Nucleus accumbens (tissue), 56 donors: Measurements from ENCODE around the gene TTF2.

ENCODE experiments used
- DNase-seq, 56 donors: peaks; one replicate each; lab custom pipeline; 2025; lab: John Stamatoyannopoulos, UW

TTF2 gene

DNA sequence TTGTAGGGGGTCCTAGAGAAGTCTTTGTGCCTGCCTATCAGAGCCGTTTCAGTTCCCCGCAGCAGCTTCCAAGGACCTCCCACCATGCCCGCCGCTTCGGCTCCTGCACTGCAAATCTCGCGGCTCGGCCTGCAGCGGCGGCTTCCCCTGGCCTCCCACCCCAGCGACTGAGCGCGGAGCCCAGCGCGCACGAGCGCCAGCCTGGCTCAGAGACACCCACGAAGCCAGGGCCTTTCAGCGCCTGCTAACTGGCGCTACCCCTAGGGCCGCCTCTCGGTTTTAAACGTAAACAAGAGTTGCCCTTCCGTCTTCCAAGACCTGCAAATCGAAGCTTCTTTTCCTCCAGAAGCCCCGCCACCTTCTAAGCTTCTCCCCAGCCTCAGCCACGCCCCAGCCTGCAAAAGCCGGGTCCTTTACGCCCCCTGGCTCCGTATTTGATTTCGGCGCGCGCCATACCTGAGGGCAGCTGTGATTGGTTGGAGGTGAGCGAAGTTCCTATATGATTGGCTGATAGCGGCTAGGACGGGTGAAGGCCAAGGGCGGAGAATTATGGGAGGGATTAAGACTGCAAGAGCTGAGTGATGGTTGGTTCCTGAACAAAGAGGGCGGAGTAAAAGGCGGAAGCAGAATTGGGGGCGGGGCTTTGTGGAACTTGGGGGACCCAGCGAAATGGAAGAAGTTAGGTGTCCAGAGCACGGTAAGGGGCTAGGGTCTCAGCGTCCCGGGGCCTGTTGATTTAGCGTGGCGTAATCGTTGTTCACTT lies at the start of gene TTF2:
TSS of gene TTF2 (plus strand) at position 649 of the 763 bp plus-strand sequence. CDS start at position 670, 21 bp downstream.
- peak; percentile 42 to 96 (median 90) for DNase-seq

DNA sequence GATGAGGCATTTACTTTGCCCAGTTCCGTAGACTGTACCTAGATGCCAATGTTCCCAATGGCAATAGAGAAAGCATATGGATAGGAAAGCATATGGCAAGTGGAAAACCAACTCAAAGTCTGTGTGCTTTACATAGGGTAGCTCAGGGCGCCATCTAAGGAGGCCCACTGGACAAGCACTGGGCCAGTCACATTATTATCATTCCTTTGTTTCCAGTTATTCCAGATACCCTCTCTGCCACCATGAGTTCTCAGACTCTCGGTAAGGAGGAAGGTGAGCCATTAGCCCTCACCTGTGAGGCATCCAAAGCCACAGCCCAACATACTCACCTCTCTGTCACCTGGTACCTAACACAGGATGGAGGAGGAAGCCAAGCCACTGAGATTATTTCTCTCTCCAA lies 48.8 kb upstream of the TTF2 start:
- DNase-seq, result no peak

DNA sequence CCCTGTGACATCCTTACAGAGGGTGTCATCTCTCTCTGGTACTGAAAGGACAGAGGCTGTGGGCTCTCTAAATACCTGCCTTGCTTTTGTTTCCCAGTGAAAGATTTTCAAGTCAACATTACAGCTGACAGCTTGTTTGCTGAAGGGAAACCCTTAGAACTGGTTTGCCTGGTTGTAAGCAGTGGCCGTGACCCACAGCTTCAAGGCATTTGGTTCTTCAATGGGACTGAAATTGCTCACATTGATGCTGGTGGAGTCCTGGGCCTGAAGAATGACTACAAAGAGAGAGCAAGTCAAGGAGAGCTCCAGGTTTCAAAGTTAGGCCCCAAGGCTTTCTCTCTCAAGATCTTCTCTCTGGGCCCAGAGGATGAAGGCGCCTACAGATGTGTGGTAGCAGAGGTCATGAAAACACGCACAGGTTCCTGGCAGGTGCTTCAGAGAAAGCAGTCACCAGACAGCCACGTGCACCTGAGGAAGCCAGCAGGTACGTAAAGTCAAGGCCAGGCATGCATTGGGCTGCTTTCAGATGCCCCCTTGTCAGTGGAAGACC lies 46.7 kb upstream of the TTF2 start:
- no peak for DNase-seq

DNA sequence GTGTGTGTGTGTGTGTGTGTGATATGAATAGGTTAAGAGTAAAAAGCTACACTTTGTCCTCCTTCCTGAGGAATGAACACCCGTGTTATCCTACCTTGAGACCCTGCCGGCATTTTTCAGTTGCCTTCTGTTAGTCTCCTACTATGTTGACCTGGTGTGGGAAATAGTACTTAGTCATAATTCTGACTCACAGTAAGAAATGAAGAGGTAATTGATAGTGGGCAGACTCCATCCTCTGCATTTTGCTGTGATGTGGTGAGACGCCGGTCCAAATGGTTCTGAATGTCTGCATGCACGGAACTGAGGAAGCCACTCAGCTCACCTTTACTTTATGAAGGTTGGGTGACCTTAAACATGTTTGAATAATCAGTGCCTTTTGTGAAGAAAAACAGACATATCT lies 45.9 kb upstream of the TTF2 start:
- no peak for DNase-seq

DNA sequence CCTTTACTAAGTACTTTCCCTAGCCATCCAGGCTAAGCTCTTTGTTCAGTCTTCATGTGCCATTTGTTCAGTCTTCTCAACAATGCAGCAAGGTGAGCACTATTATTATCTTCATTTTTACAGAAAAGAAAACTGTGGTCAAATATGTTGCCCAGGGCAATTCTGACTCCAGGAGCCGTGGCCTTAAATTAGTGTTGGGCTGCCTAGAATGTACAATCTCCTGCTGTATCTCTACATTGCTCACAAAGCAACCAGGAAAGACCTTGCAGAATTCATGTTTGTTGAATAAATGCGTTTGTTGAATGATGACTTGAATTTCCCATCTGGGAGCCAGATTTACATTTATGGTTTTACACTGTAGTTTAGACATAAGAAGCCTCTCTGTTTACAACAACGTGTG lies 44.4 kb upstream of the TTF2 start:
- DNase-seq, result no peak

DNA sequence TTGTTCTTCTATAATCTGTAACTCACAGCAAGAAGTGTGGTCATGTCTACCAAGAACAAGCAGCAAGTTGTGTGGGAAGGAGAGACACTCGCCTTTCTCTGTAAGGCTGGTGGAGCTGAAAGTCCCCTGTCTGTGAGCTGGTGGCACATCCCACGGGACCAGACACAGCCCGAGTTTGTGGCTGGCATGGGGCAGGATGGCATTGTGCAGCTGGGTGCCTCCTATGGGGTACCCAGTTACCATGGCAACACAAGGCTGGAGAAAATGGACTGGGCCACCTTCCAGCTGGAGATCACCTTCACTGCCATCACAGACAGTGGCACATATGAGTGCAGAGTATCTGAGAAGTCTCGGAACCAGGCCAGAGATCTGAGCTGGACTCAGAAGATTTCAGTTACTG lies 43.1 kb upstream of the TTF2 start:
- peak in 1 of 56 donors; percentile 3 for DNase-seq

DNA sequence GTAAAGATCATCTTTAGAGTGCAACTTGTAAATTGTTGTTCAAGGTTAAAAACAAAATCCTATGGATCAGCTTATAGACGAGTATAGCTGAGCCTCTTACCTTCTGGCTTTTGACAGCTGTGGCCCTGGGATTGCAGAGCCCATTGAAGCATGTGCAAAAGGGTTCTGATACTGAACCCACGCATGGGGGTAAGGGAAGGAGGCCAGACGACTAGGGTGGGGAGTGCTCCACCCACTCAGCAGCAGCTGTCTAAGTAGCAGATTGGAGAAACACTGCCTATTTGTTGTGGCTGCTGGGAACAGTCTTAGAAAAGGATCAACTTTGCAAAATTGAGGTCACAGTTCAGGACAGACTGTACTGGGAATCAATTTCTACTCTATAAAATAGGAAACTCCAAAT lies 42.5 kb upstream of the TTF2 start:
- DNase-seq, result no peak

DNA sequence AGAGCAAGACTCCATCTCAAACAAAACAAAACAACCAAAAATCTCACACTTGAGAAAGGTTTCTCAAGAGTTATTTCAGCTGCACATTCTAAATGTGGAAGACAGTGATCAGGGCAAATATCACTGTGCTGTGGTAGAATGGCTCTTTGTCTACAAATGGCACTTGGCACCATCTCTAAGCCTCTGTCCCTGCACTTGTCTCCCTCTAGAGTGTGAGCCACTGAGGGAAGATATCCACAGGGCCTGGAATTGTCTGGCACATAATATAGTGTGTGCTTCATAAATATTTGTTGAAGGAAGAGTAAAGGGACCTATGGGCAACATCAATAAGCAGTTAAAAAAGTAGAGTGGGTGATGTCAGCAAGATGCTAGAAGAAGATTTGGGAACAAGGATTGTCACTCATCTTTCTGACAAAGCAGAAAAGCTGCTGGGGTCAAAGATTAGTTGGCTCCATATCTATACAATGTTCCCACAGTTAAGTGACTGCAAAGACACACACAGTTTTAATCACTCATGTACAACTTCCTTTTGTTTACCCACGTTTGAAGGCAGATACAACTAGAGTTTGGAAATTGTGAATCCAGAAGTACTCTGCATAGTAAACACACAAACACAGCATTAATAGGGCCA lies 39.5 kb upstream of the TTF2 start:
- peak in 14 of 56 donors; percentile 2 to 34 (median 6) for DNase-seq

DNA sequence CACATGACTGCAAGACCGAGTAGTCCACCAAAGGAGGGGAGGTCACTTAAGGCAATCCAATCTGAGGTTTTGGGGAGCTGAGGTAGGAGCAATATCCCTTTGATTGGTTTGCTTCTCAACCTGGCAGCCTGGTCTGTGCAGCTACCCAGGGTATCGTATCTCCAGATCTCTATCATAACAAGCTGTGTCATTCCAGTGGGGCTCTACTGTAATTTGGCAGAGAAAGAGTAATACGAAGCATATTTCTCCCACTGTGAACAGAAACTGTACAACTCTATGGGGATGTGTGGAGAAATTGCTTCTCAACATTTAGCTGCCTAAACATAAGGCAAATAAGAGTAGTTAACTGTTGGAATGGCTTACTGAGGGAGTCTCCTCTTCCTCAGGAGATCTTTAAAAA lies 38.0 kb upstream of the TTF2 start:
- DNase-seq, result no peak

DNA sequence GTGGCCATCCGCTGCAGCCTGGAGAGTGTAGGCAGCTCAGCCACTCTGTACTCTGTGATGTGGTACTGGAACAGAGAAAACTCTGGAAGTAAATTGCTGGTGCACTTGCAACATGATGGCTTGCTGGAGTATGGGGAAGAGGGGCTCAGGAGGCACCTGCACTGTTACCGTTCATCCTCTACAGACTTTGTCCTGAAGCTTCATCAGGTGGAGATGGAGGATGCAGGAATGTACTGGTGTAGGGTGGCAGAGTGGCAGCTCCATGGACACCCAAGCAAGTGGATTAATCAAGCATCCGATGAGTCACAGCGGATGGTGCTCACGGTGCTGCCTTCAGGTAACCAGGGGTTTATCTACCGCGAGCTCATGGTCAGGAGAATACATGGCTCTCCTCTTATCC lies 34.6 kb upstream of the TTF2 start:
- DNase-seq, result no peak

DNA sequence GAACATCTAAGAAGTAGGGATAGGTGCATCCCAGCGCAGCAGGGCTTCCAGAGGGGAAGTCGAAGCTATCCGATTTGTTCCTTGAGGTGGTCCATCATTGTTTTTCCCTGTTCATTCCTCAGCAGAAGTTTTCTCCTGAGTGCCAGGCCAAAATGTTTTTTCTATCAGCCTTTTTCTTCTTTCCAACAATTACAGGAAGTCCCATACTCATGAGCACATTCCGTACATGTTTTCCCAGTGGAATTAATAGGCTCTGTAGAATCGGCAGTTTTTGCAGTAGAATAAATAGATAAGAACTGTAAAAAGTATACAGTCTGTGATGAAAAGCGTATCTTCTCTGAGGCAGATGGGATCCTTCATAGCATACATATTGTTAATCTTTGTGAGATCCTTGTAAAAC lies 33.8 kb upstream of the TTF2 start:
- DNase-seq, result no peak

DNA sequence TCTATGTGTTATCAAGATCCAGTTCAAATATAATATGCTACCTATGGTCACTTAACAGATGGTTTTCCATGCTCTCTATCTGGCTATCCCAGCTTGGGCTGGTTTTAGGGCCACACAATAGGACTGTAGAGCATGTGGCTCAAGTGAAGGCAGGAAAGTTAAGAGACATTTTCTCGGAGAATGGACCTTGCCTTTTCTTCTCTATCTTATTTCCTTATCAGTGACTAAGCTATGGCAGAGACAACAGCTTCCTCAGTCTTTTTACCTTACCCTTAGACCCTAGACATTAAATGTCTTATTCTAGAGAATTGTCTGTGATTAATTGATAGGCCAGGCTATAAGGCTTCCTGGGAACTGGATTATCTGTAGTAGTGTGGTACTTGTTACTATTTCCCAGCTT lies 30.4 kb upstream of the TTF2 start:
- no peak for DNase-seq

DNA sequence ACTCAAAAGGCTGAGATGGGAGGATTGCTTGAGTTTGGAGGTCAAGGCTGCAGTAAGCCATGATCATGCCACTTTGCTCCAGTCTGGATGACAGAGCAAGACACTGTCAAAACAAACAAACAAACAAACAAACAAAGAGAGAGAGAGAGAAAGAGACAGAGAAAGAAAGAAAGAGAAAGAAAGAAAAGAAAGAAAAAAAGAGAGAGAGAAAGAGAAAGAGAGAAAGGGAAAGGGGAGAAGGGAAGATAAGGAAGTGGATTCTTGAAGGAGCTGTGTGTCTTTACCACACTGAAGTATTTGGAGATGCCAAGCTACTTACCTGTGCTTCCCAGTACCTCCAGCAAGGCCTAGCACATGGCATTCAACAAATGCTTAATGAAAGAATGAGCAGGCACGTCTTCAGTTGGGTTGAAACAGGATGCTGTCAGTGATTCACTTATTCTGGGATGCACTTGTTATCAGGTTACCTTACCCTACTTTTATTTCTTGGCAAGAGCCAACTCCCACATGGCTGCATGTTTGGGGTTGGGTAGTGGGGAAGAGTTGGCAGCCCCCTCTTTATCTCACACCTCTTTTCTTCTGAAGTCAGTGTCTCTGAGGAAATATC lies 29.8 kb upstream of the TTF2 start:
- no peak for DNase-seq

DNA sequence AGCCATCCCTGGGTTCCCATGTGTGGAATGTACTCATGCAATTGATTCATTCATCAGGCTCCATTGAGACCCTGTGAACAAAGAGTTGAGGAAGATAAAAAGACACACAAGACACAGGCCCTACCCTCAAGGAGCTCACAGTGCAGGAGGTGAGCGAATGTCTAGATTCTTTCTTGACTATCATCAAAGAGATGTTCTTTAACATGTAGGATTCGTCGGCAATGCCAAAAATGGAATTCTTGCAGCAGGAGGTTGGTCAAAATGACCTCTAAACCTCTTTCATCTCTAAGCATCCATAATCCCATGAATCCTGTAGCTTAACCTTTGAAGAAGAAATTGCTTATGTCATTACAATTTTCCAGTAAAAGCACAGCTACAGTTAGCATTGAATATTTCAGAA lies 27.9 kb upstream of the TTF2 start:
- DNase-seq, result no peak

DNA sequence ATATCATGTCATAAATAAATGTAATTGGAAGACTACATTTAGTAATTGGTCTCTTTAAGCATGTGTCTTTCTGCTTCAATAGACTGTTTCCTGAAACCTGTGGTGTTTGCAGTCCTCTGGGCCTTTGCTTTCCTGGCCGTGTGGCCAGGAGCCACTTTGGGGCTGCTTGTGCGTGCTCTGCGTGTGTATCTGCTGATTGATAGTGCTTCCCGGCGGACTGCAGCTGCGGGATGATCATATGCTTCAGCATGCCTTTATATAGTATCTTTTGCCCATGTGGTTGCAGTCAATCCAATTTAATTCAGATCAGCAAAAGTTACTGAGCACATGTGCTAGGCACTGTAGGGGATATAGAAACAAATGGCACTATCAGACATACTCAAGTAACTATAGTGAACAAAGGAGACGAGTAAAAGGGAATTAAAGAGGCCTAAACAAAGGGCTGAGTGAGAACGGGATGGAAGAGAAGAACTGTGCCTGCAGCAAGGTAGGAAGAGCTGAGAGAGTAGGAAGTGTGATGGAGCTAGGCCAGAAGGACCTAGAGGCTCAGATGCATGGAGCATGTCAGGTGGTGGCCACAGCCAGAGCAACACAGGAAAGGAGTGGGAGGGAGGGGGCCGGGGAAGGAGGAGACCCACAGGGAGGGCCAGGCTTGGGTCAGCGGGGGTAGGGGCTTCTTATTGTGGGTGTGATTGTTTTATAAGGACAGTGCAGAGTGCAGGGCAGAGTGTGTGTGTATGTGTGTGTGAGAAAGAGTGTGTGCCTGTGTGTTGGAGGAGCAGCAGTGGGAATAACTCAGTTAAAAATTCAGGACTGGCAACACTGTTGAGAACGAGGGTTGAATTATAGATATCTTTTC lies 27.2 kb upstream of the TTF2 start:
- no peak for DNase-seq

DNA sequence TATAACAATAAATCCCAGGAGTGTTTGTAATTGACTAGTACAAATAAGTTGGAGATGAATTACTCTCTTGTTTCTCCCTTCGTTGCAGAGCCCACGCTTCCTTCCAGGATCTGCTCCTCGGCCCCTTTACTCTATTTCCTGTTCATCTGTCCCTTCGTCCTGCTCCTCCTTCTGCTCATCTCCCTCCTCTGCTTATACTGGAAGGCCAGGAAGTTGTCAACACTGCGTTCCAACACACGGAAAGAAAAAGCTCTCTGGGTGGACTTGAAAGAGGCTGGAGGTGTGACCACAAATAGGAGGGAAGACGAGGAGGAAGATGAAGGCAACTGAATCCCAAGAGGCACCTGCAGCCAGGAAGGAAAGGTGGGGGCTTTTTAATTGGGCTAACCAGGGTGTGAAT lies 26.4 kb upstream of the TTF2 start:
- DNase-seq, result no peak

DNA sequence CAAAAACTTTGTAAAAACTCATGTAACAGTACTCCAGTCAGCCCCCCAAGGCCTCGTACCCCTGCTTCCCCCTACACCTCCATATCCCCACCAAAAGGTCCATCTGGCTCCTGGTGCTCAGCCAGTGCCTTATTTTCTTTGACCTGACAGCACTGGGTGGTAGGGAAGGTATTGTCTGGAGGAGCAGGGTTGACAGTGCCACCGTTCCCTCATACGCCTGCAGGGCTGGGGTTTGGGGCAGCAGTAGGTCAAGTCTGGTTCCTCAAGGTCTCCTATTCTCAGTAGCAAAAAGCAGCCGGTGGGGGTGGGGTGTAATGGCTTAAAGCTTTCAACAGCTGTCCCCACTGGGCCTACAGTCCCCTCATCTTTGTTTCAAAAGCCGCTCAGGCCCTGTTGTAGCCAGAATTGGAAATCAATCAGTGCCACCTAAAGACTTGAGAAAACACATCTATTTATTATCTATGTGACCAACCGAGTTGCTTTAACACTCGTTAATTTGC lies 25.3 kb upstream of the TTF2 start:
- no peak for DNase-seq

DNA sequence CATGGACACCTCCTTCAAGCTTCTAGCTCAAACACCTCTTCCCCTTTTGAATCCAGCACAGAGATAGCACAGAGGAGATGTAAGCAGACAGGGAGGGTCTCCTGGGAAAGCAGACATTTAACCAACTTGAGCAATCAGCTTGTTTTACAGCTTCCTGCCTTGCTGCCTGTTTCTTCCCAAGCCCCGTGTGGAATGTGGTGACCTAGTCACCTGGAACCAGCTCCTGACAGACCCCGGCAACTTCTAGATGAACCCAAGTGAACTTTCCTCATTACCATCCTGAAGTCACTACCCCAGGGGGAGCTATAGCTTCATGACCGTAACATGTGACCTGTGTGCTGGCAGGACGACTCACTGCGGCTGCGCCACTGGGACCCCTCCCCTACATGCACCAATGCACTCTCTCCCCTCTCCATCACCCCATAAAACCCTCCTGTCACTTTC lies 24.1 kb upstream of the TTF2 start:
- DNase-seq, result no peak

DNA sequence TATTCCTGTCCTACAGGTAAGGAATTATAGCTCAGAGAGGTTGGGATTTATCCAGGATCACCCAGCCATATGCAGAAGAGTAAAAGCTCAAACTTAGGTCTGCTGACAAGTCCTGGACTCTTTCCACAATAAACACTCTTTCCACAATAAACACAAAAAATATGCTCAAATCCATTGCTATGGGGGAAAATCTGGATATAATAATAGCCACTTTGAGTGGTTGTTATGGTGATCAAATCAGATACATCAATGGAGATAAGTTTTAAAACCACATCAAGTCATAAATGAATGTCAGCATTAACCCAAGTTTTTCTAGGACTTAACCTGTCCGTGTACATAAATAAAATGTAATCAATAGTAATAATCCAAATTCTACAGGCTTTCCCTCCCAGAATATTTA lies 22.3 kb upstream of the TTF2 start:
- no peak for DNase-seq

DNA sequence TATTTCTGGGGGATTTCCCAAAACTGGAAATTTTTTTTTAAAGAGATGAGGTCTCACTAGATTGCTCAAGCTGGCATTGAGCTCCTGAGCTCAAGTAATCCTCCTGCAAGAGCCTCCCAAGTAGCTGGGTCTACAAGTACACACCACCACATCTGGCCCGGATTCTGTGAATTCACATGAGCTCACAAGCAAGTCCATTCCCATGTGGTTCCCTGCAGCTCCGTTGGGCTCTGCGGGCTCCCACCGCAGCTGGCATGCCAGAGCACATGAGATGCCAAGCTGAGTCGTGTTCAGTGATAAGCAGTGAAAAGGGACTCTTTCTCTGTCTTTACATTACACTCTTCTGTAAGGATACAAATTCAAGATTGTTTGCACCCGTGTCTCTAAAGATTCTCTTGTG lies 21.9 kb upstream of the TTF2 start:
- no peak for DNase-seq
